ENCODE data around the gene BNIPL. TPM values are rescaled to one million over a fixed set of nuclear protein-coding genes. Genes with fewer than 3 reads are reported as not detected.

The BNIPL gene, protein sequence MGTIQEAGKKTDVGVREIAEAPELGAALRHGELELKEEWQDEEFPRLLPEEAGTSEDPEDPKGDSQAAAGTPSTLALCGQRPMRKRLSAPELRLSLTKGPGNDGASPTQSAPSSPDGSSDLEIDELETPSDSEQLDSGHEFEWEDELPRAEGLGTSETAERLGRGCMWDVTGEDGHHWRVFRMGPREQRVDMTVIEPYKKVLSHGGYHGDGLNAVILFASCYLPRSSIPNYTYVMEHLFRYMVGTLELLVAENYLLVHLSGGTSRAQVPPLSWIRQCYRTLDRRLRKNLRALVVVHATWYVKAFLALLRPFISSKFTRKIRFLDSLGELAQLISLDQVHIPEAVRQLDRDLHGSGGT
- 0.07 and 0.11 TPM in 2 replicates for total RNA-seq

DNA sequence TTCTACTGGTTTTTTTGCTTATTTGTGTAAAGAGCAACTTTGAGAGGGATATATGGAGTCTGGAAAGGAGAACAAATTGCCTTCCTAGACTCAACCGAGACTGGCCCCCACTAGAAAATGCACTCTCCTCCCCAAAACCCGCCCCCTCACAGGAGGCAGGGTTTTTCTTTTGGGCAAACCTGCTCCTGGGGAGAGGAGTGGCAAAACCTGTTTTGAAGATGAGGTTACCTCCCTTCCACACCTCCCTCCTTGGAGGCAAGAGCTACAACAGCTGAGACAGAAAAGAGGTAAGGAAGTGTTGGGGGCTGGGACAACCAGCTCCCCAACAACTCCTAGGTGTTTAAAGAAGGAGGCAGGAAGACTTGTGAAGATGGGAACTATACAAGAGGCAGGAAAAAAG lies at the start of gene BNIPL:
Gene BNIPL (plus strand): TSS at position 231 of the 400 bp plus-strand sequence. CDS start 140 bp downstream, at position 371.
- no peak for DNase-seq (ENCODE audit: low read depth, low spot score)

- DNase-seq (ENCODE audit: low read depth, low spot score) = no peak
These were observed 48.5 kb upstream of the BNIPL start for GRCh38 chr1:150987924-150988323.

- DNase-seq (ENCODE audit: low read depth, low spot score) = no peak
These were observed 43.8 kb upstream of the BNIPL start for GRCh38 chr1:150992626-150993025.

DNA sequence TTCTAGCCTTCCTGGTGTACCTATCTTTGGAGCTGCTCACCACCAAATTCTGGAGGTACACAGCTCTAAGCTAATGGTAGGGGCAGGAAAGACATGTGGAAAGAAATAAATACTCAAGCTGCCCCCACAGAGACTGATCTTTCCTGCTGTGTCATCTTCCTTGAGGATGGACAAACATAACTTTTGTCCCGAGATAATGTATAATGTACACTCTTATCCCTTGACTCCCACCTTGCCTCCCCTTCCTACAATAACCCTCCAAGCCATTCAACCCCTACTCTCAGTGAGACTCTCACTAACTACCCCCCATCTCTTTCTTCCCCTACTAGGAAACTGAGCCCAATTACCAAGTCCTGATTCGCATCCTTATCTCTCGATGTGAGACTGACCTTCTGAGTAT lies 42.1 kb upstream of the BNIPL start:
- no peak for DNase-seq (ENCODE audit: low read depth, low spot score)

DNA sequence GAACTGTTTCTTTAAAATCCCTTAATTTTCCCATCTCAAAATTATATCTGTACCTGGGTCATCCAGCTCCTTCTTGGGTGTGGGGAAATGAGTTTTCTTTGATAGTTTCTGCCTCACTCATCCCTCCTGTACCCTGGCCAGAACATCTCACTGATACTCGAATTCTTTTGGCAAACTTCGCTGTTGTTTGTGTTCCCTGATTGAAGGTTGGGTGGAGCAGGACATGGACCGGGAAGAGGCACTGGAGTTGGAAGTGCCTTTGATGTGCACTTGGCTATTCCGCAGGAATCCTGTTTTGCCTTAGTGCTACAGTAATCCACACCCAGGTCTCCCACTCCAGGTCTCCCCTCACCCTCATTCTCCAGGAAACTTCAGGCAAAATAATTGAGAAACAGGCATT lies 40.9 kb upstream of the BNIPL start:
- DNase-seq (ENCODE audit: low read depth, low spot score) = no peak

DNA sequence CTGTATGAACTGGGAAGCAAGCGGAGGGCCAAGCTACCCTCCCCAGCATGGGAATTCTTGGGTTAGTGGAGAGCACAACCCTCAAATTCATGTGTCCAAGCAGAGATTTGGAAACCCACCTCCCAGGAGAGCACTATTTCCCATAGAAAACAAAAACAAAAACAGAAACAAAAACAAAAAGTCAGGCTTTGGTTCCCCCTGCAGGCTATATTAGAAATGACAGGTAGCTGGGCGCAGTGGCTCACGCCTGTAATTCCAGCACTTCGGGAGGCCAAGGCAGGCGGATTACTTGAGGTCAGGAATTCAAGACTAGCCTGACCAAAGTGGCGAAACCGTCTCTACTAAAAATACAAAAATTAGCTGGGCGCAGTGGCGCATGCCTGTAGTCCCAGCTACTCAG lies 40.5 kb upstream of the BNIPL start:
- no peak for DNase-seq (ENCODE audit: low read depth, low spot score)

DNA sequence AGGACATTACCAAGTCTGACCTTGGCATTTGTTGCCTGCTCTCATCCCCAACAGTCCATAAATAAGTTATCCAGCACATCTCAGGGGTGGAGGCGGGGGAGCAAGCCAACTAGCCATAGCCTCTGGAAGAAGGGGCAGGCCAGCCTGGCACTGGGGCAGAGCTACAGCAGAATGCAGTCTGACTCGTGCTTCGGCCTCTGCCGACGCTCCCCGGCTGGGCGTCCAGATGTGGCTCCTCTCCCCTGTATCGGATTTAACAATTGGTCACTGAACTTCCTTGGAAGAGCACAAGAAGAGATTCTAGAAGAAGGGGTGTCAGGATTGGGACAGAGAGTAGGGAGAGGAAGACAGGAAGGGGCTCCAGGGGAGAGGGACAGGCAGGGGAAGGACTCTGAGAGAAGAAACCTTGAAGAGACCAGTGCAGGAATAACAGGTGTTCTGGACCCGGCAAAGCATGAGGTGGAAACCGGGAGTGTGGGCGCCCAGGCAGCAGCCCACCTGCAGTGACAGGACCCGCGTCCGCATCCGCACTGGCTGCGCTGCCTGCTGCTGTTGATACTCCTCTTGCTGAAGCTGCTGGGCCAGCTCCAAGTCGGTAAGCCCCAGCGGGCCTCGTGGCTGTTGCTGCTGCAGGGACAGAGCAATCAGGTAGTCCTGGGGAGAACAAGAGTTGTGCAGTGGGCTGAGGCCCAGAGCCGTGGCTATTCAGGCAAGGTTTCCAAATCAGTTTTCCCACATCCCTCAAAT lies 39.1 kb upstream of the BNIPL start:
- no peak for DNase-seq (ENCODE audit: low read depth, low spot score)

DNA sequence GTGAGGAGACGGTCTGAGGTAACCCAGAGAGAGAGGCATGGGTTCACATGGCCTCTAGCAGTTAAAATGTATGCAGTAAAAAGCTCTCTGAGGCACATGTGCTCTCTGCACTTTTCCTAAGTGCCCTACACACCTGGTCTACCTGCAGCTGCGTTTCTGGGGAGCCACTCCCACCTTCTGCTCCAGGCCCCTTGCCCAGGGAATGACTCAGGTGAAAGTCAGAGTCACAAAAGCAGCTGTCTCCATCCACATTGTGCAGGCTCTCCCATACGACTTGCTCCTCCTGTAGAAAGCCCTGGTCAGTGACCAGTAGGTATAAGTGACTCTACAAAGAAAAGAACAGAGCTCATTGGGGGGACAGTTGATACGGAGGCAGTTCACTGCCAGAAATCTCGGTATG lies 38.4 kb upstream of the BNIPL start:
- DNase-seq (ENCODE audit: low read depth, low spot score) = no peak

DNA sequence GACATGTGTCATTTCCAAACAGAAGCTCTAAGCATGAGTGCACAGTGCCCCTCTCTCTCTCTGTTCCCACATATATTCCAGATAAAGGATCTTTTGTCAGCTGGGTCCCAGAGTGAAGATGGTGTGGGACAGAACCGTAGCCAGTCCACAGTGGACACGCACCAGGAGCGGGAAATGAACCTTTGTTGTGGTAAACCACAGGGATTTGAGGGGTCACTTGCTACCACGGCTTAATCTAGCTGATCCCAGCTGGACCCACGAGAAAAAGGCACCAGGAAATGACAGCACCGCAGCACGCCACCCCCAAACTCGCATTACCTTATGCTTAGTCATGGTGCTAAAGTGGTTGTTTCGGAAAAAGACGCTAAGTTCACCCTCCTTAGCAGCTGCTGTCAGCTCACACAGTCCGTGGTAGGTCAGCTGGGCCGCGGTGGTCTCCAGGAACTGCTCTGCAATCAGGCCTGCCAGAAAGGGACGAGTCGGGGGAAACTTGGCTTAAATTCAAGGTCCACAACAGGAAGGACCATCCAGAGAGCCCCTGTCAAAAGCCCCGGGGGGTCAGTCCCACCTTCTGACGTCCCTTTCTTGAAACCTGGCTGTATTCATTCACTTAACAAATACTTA lies 37.2 kb upstream of the BNIPL start:
- DNase-seq (ENCODE audit: low read depth, low spot score) = peak; percentile 40

GRCh38 chr1:150999926-151000325 lies 36.5 kb upstream of the BNIPL start:
- no peak for DNase-seq (ENCODE audit: low read depth, low spot score)

DNA sequence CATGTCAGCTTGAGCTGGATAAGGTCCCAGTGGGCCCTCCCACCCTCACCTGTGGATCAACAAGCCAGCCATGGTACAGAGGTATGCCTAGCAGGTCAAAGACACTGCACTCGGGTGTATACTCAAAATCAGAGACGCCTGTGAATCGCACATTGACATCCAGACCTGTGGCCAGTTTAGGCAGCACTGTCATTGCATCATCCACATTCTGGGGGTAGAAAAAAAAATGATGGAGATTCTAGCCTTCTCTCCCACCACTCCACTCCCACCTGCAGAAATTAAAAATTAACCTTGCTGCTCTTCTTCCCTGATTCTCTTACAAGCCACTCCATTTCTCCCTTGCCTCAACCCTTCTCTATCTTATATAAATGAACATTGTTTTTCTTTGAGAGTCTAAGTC lies 36.0 kb upstream of the BNIPL start:
- no peak for DNase-seq (ENCODE audit: low read depth, low spot score)

- no peak for DNase-seq (ENCODE audit: low read depth, low spot score)
These were observed 34.8 kb upstream of the BNIPL start for GRCh38 chr1:151001602-151002001.

- DNase-seq (ENCODE audit: low read depth, low spot score) = no peak
These were observed 34.3 kb upstream of the BNIPL start for GRCh38 chr1:151002051-151002450.

- DNase-seq (ENCODE audit: low read depth, low spot score) = no peak
These were observed 33.8 kb upstream of the BNIPL start for GRCh38 chr1:151002611-151003010.

- no peak for DNase-seq (ENCODE audit: low read depth, low spot score)
These were observed 33.2 kb upstream of the BNIPL start for GRCh38 chr1:151003180-151003579.

DNA sequence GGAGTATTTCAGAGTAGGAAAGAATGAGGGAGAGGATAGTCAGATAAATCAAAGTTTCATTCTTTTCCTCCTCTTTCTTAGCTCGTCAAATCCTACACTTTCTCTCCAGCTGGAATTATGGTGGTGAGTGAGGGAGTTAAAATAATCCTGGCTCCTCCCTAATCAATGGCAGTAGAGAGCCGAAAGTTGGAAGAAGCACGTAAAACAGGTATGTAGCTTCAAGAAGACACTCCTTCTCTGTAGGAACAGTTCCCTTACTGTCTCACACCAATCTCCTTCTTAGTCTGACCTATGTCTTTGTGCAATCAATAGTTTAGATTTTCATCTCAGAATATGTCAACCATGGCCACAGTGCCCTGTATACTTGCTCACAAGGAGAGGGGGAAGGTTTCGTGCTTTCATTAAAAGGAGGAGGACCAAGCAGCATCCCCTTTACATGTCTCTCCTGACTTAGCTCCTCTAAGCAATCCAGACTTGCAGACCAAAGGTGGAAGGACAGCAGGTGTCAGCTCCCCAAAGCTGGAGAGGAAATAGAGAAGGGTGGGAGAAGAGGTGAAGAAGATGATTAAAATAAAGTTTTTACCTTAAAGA lies 30.6 kb upstream of the BNIPL start:
- DNase-seq (ENCODE audit: low read depth, low spot score) = no peak

- DNase-seq (ENCODE audit: low read depth, low spot score) = peak; percentile 71
These were observed 29.9 kb upstream of the BNIPL start, which contains the start of gene MINDY1 for GRCh38 chr1:151006327-151007052. Gene MINDY1 (minus strand): TSS chr1:151006902. CDS start chr1:151002617, 4,285 bp downstream.

DNA sequence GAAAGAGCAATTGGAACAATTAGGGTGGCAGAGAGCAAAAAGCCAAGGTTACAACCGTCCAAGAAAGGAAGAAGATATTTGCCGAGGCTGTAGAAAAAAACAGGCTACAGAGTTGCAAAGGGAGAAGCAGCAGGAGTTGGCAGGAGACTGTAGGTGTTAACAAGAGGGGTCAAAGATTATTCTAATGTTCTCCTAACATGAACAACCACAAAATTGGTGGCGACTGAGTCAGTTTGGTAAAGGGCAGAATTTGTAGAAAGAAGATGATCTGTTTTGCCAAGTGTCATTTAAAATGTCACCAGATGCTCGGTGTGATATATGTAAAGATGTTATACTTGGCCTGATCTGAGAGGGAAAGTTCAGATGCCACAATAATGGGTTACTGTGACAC lies 28.5 kb upstream of the BNIPL start:
- no peak for DNase-seq (ENCODE audit: low read depth, low spot score)

DNA sequence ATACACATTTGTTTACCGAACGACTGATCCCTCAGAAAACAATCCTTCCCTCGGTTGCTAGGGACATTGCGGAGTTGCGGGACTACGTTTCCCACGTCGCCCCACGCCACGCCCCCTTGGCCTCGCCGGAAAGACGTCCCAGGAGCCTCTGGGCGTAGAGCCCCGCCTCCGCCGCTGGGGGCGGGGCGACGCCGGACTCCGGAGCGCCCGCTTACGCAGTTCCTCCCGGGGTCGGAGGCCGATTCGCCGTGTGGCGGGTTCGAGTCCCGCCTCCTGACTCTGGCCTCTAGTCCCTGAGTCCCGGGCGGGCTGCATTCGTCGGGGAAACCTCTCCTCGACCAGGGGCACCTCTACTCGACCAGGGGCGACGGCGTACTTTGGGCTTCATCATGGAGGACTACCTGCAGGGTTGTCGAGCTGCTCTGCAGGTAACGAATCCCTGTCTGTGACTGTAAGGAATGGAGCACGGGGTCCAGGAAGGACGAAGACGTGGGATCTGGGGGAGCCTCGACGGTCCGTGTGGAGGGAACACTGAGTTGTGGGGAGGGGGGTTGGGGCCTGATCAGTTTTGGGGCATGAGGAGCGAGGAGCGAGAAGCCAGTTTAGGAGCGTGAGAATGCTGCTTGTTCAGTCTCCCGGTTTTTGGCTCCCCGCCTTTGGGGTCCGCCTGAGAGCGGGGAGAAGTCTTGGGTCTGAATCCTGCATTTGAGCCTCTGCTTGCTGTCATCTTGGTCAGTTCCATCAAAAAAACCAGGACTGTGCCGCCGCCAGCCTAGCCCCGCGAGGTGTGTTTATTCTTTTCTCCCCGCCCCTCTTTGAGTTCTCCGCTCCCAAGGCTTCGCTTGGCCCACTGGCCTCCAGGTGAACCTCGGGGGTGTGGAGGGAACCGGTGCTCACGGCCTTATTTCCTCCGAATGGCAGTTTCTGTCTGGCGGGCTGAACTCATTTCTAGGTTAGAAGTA lies 27.9 kb upstream of the BNIPL start, which contains the start of gene PRUNE1:
Gene PRUNE1 (plus strand): TSS at position 206 of the 962 bp plus-strand sequence. CDS start 184 bp downstream, at position 390.
- peak; percentile 95 for DNase-seq (ENCODE audit: low read depth, low spot score)

DNA sequence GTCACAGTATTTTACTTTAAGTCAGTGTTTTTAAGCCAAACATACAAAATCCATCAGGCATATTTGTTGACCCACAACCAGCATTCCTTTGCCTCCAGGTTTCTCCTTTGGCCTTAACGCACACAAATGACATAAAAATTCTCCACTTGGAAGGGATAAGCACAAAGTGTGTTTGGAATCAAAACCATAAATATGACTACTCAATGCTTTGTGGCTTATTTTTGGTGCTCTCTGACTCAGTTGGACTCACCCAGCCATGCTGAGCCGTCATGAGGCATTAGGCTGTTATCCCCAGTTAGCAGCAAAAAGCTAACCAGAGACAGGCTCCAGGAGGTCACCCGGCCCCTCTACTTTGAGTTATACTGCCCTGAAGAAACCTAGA lies 27.2 kb upstream of the BNIPL start:
- DNase-seq (ENCODE audit: low read depth, low spot score) = no peak
